Progenitor cell of endocrine pancreas (in vitro differentiated cells): ENCODE measurements around the gene VAT1. TPM values are rescaled to one million over a fixed set of nuclear protein-coding genes. Genes with fewer than 3 reads are reported as not detected.

Experiments used
- DNase-seq: peaks from one replicate; pipeline ENCODE4 v3.0.0; 2021; ENCODE audit warnings: low spot score; ENCODE audit not compliant: unreplicated experiment
- H3K27ac Mint-ChIP-seq: 2 replicates; pipeline ENCODE4 v1.8.0; 2021; ENCODE audit warnings: mild to moderate bottlenecking, moderate library complexity, mixed read lengths
- H3K27me3 Mint-ChIP-seq: 2 replicates; pipeline ENCODE4 v1.8.0; 2021; ENCODE audit warnings: mixed read lengths
- H3K36me3 Mint-ChIP-seq: 2 replicates; pipeline ENCODE4 v1.8.0; 2022; ENCODE audit warnings: mixed read lengths; ENCODE audit not compliant: insufficient read depth
- H3K4me1 Mint-ChIP-seq: 2 replicates; pipeline ENCODE4 v1.8.0; 2021; ENCODE audit warnings: low read depth, mixed read lengths
- H3K4me3 Mint-ChIP-seq: 2 replicates; pipeline ENCODE4 v1.8.0; 2021; ENCODE audit warnings: low read depth, mild to moderate bottlenecking, moderate library complexity, mixed read lengths
- H3K9me3 Mint-ChIP-seq: 2 replicates; pipeline ENCODE4 v1.8.0; 2021; ENCODE audit warnings: low read depth, mixed read lengths
- CTCF ChIP-seq: fragments of 200-600 bp; sonication (generic); IDR thresholded peaks from one replicate; pipeline ENCODE4 v1.5.0; 2021; ENCODE audit warnings: antibody characterized with exemption, mild to moderate bottlenecking; ENCODE audit not compliant: unreplicated experiment
- total RNA-seq: library from RNA; stranded (reverse); gene quantifications from 2 replicates; pipeline ENCODE4 v1.2.1, GENCODE V29; 2021

Gene VAT1
- total RNA-seq, 1 donor from 2014 or later = 202 TPM

- Mint-ChIP-seq H3K36me3 (peaks cover 1% of the 10 kb centered on the region), H3K27ac (peak overlapping the region; percentile 41), H3K9me3 (no peaks in the 10 kb centered on the region), H3K4me3 (no peak overlapping the region), H3K27me3 (no peaks in the 10 kb centered on the region), H3K4me1 (peaks cover 5% of the 10 kb centered on the region)
- DNase-seq = no peak
- no peak for TF ChIP-seq CTCF
Observed at GRCh38 chr17:42969001-42969581, 53.1 kb downstream of the VAT1 start.

GRCh38 chr17:42967925-42968324 lies 54.3 kb downstream of the VAT1 start:
- no peak for TF ChIP-seq CTCF
- no peak overlapping the region for H3K27ac Mint-ChIP-seq
- H3K27me3 Mint-ChIP-seq = no peaks in the 10 kb centered on the region
- peaks cover 1% of the 10 kb centered on the region for H3K36me3 Mint-ChIP-seq
- DNase-seq = no peak
- no peak overlapping the region for H3K4me3 Mint-ChIP-seq
- peaks cover 11% of the 10 kb centered on the region for H3K4me1 Mint-ChIP-seq
- no peaks in the 10 kb centered on the region for H3K9me3 Mint-ChIP-seq

Other genes starting within 250 kb of the VAT1 start
- 76.5 and 81.3 TPM in 2 replicates for gene VPS25, start 248.9 kb downstream of the VAT1 start, total RNA-seq
- gene WNK4, start 241.8 kb downstream of the VAT1 start, total RNA-seq = 5.8 and 6.3 TPM in 2 replicates
- gene COA3, start 223.7 kb downstream of the VAT1 start, total RNA-seq = 84.9 and 85.4 TPM in 2 replicates
- not detected in 2 replicates for gene CNTD1, start 223.5 kb downstream of the VAT1 start, total RNA-seq
- gene BECN1, start 198.1 kb downstream of the VAT1 start, total RNA-seq = 63.4 and 67.1 TPM in 2 replicates
- 121 and 129 TPM in 2 replicates for gene PSME3, start 189.0 kb downstream of the VAT1 start, total RNA-seq
- 4.1 and 4.3 TPM in 2 replicates for gene AOC2, start 177.8 kb downstream of the VAT1 start, total RNA-seq
- gene AOC3, start 171.2 kb downstream of the VAT1 start, total RNA-seq = 1.2 and 2.6 TPM in 2 replicates
- gene G6PC1, start 121.6 kb downstream of the VAT1 start, total RNA-seq = not detected in 2 replicates
- 59.3 and 69.8 TPM in 2 replicates for gene AARSD1, start 57.9 kb downstream of the VAT1 start, total RNA-seq
- 5.6 and 6.5 TPM in 2 replicates for gene PTGES3L, start 42.3 kb downstream of the VAT1 start, total RNA-seq
- gene RUNDC1, start 41.8 kb downstream of the VAT1 start, total RNA-seq = 21.0 and 22.6 TPM in 2 replicates
- 862 and 881 TPM in 2 replicates for gene RPL27, start 24.0 kb downstream of the VAT1 start, total RNA-seq
- gene IFI35, start 15.6 kb downstream of the VAT1 start, total RNA-seq = 1.2 and 1.6 TPM in 2 replicates
- 12.4 and 14.6 TPM in 2 replicates for gene RND2, start 2.8 kb upstream of the VAT1 start, total RNA-seq
- gene BRCA1, start 103.0 kb upstream of the VAT1 start, total RNA-seq = 27.7 and 34.2 TPM in 2 replicates
- 54.8 and 59.5 TPM in 2 replicates for gene NBR1, start 148.8 kb upstream of the VAT1 start, total RNA-seq
- gene TMEM106A, start 189.5 kb upstream of the VAT1 start, total RNA-seq = 5.1 and 8.6 TPM in 2 replicates
- gene CCDC200, start 206.2 kb upstream of the VAT1 start, total RNA-seq = not detected in 2 replicates
- 7,084 and 7,668 TPM in 2 replicates for gene RNU2-1, start 211.6 kb upstream of the VAT1 start, total RNA-seq